Neural cell (in vitro differentiated cells): ENCODE data around the gene SENP8. TPM values are rescaled to one million over a fixed set of nuclear protein-coding genes. Genes with fewer than 3 reads are reported as not detected.

Experiments used
- H2AFZ ChIP-seq: fragments of 200-600, 300-800 bp; sonication (generic), shearing (Covaris generic); 2 replicates; pipeline ENCODE4 v1.6.0; 2014; ENCODE audit warnings: low read depth, mild to moderate bottlenecking, antibody characterized with exemption, low read length, moderate library complexity
- H3F3A ChIP-seq: fragments of 200-600 bp; shearing (Covaris generic); 2 replicates; pipeline ENCODE4 v1.6.1; 2016; ENCODE audit warnings: mild to moderate bottlenecking, moderate library complexity, mixed read lengths, antibody characterized with exemption, low read length; ENCODE audit not compliant: insufficient read depth, poor library complexity, severe bottlenecking
- H3K27ac ChIP-seq: fragments of 200-600, 300-800 bp; sonication (generic), shearing (Covaris generic); 2 replicates; pipeline ENCODE4 v1.5.1; 2014; ENCODE audit warnings: mild to moderate bottlenecking, low read length, moderate library complexity
- H3K27me3 ChIP-seq: fragments of 300-800, 200-600 bp; sonication (generic), shearing (Covaris generic); 2 replicates; pipeline ENCODE4 v1.6.0; 2014; ENCODE audit warnings: mild to moderate bottlenecking, low read depth, low read length, moderate library complexity; ENCODE audit not compliant: insufficient read depth
- H3K36me3 ChIP-seq: fragments of 300-800, 200-600 bp; sonication (generic), shearing (Covaris generic); 2 replicates; pipeline ENCODE4 v1.5.1; 2014; ENCODE audit warnings: mild to moderate bottlenecking, antibody characterized with exemption, low read length, moderate library complexity; ENCODE audit not compliant: insufficient read depth
- H3K4me2 ChIP-seq: fragments of 300-800, 200-600 bp; sonication (generic), shearing (Covaris generic); 2 replicates; pipeline ENCODE4 v1.6.0; 2014; ENCODE audit warnings: mild to moderate bottlenecking, low read length
- H3K4me3 ChIP-seq: fragments of 300-800, 200-600 bp; sonication (generic), shearing (Covaris generic); 2 replicates; pipeline ENCODE4 v1.5.1; 2014; ENCODE audit warnings: mild to moderate bottlenecking, low read length, moderate library complexity
- H3K79me2 ChIP-seq: fragments of 200-600 bp; shearing (Covaris generic); replicated peaks from 2 replicates; pipeline ENCODE4 v1.6.0; 2014; ENCODE audit warnings: mild to moderate bottlenecking, low read length, moderate library complexity; ENCODE audit not compliant: insufficient read depth
- H3K9ac ChIP-seq: fragments of 300-800, 200-600 bp; sonication (generic), shearing (Covaris generic); 2 replicates; pipeline ENCODE4 v1.6.1; 2016; ENCODE audit warnings: mild to moderate bottlenecking, low read length, mixed read lengths
- H3K9me2 ChIP-seq: fragments of 200-600 bp; shearing (Covaris generic); 2 replicates; pipeline ENCODE4 v1.6.1; 2016; ENCODE audit warnings: mild to moderate bottlenecking, low read length, mixed read lengths; ENCODE audit not compliant: insufficient read depth
- H3K9me3 ChIP-seq: fragments of 200-600, 300-800 bp; sonication (generic), shearing (Covaris generic); 2 replicates; pipeline ENCODE4 v1.6.1; 2016; ENCODE audit warnings: mild to moderate bottlenecking, mixed run types, low read length, moderate library complexity, mixed read lengths
- H4K20me1 ChIP-seq: fragments of 200-600 bp; shearing (Covaris generic); 2 replicates; pipeline ENCODE4 v1.6.1; 2016; ENCODE audit warnings: mild to moderate bottlenecking, mixed run types; ENCODE audit not compliant: insufficient read depth
- CTCF ChIP-seq: fragments of 450-650 bp; IDR thresholded peaks from 2 replicates; pipeline ENCODE4 v1.5.1; 2014; ENCODE audit warnings: antibody characterized with exemption, mild to moderate bottlenecking, moderate library complexity; ENCODE audit not compliant: poor library complexity, severe bottlenecking
- EP300 ChIP-seq: fragments of 450-650 bp; conservative IDR thresholded peaks from 2 replicates; pipeline ENCODE4 v1.6.1; 2014; ENCODE audit warnings: antibody characterized with exemption, mild to moderate bottlenecking, moderate library complexity; ENCODE audit not compliant: poor library complexity, severe bottlenecking
- EZH2 ChIP-seq: fragments of 200-600, 300-800 bp; shearing (Covaris generic), sonication (generic); IDR thresholded peaks from 2 replicates; pipeline ENCODE4 v1.6.1; 2014; ENCODE audit warnings: antibody characterized with exemption, low read length, borderline replicate concordance, mild to moderate bottlenecking; ENCODE audit not compliant: insufficient read depth, poor library complexity, severe bottlenecking
- MXI1 ChIP-seq: fragments of 450-650 bp; conservative IDR thresholded peaks from 2 replicates; pipeline ENCODE4 v1.6.1; 2014; ENCODE audit warnings: antibody characterized with exemption, mild to moderate bottlenecking; ENCODE audit not compliant: poor library complexity, severe bottlenecking
- POLR2AphosphoS5 ChIP-seq: IDR thresholded peaks from 2 replicates; pipeline ENCODE4 v1.6.1; 2012
- RAD21 ChIP-seq: fragments of 450-650 bp; conservative IDR thresholded peaks from 2 replicates; pipeline ENCODE4 v1.6.1; 2014; ENCODE audit warnings: antibody characterized with exemption, mild to moderate bottlenecking, moderate library complexity
- REST ChIP-seq: IDR thresholded peaks from 2 replicates; pipeline ENCODE4 v1.6.1; 2012; ENCODE audit warnings: borderline replicate concordance
- SMC3 ChIP-seq: fragments of 450-650 bp; conservative IDR thresholded peaks from 2 replicates; pipeline ENCODE4 v1.6.1; 2014; ENCODE audit warnings: antibody characterized with exemption, mild to moderate bottlenecking, moderate library complexity; ENCODE audit not compliant: poor library complexity
- TAF1 ChIP-seq: IDR thresholded peaks from 2 replicates; pipeline ENCODE4 v1.6.1; 2012; ENCODE audit warnings: low read depth
- polyA plus RNA-seq: library from polyadenylated mRNA; depleted of rRNA; stranded (reverse); fragments of >200 nt; gene quantifications from 2 replicates; pipeline ENCODE4 v1.2.3, GENCODE V29; 2014

The SENP8 gene
- polyA plus RNA-seq, 1 donor from 2014 or later = 3.2 TPM

- no peak overlapping the region for H3K27ac ChIP-seq
Observed at GRCh38 chr15:72176743-72177142, 58.5 kb downstream of the SENP8 start.

GRCh38 chr15:72178976-72179585, 60.9 kb downstream of the SENP8 start:
- Histone ChIP-seq H3K36me3 (no peaks in the 10 kb centered on the region), H3K4me2 (no peak overlapping the region), H3K9ac (no peak overlapping the region), H3K9me3 (no peaks in the 10 kb centered on the region), H2AFZ (no peak overlapping the region), H4K20me1 (no peaks in the 10 kb centered on the region), H3K27me3 (peaks cover 7% of the 10 kb centered on the region), H3K9me2 (no peaks in the 10 kb centered on the region), H3K79me2 (no peaks in the 10 kb centered on the region), H3F3A (no peaks in the 10 kb centered on the region), H3K4me3 (no peak overlapping the region), H3K27ac (no peak overlapping the region)
- TF ChIP-seq EZH2 (no peak), EP300 (no peak), MXI1 (no peak), CTCF (no peak), SMC3 (no peak), TAF1 (no peak), REST (no peak), RAD21 (no peak), POLR2AphosphoS5 (no peak)

More at GRCh38 chr15:72176743-72177142, 58.5 kb downstream of the SENP8 start:
- Histone ChIP-seq H2AFZ (no peak overlapping the region), H3K4me2 (no peak overlapping the region), H3K9ac (no peak overlapping the region), H3K9me3 (no peaks in the 10 kb centered on the region), H4K20me1 (no peaks in the 10 kb centered on the region), H3K4me3 (no peak overlapping the region), H3K27me3 (no peaks in the 10 kb centered on the region), H3K79me2 (no peaks in the 10 kb centered on the region), H3K9me2 (no peaks in the 10 kb centered on the region), H3F3A (no peaks in the 10 kb centered on the region), H3K36me3 (no peaks in the 10 kb centered on the region)
- no peak for TF ChIP-seq CTCF
- no peak for TF ChIP-seq EZH2
- TF ChIP-seq POLR2AphosphoS5 = no peak
- no peak for TF ChIP-seq TAF1
- TF ChIP-seq SMC3 = no peak
- TF ChIP-seq EP300 = no peak
- TF ChIP-seq RAD21 = no peak
